HL-60 (cell line): ENCODE measurements around the gene PGR.

Source experiments
- DNase-seq, 2 experiments: peaks; one replicate each; pipeline ENCODE4 v3.0.0-alpha.2; 2010 to 2020; ENCODE audit warnings: low read depth in 1 of 2, low spot score in 1 of 2
- H3K27ac ChIP-seq: fragments of 250-450 bp; sonication (Bioruptor Pico); replicated peaks from 2 replicates; pipeline ENCODE4 v1.5.1; 2020; ENCODE audit warnings: mild to moderate bottlenecking, moderate library complexity
- H3K27me3 ChIP-seq: fragments of 250-450 bp; sonication (Bioruptor Pico); 2 replicates; pipeline ENCODE4 v1.5.1; 2021; ENCODE audit warnings: mild to moderate bottlenecking, moderate library complexity; ENCODE audit not compliant: insufficient read depth, poor library complexity, severe bottlenecking
- H3K4me3 ChIP-seq: replicated peaks from 2 replicates; pipeline ENCODE4 v1.5.1; 2011; ENCODE audit warnings: mild to moderate bottlenecking, control low read depth, low read length; ENCODE audit not compliant: insufficient read depth
- GABPA ChIP-seq: IDR thresholded peaks from 2 replicates; pipeline ENCODE4 v1.6.1; 2012; ENCODE audit warnings: low read depth
- POLR2AphosphoS5 ChIP-seq: IDR thresholded peaks from 2 replicates; pipeline ENCODE4 v1.6.1; 2012; ENCODE audit warnings: low read depth
- SPI1 ChIP-seq: IDR thresholded peaks from 2 replicates; pipeline ENCODE4 v1.6.1; 2012; ENCODE audit warnings: low read depth, mild to moderate bottlenecking, borderline replicate concordance
- TF ChIP-seq, protein P1 (sequence below): IDR thresholded peaks from 2 replicates; pipeline ENCODE4 v1.6.1; 2012; ENCODE audit warnings: low read depth; ENCODE audit not compliant: insufficient replicate concordance
- TF ChIP-seq, protein P2 (sequence below): IDR thresholded peaks from one replicate; pipeline ENCODE4 v1.5.1; 2011; ENCODE audit warnings: low read length, control low read depth, inconsistent platforms; ENCODE audit not compliant: insufficient read depth

The PGR gene

DNA sequence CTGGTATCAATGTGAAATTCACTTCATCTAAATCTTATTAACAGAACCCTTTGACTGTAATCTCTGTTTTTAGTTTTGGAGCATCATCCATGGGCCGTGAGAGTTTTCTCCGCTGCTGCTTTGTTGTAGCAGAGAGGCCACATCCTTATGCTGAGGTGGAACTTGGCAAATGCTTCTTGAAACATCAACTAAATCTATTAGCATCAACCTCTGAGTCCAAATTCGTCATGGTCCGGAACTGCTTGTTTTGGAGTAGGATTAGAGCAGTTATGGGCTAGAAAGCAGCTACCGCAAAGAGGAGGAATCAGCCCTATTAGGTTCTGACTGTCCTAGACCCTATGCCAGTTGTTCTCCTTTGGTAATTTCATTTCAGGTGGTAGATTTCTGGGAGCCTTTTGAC, 117.7 kb downstream of the PGR start:
- H3K27me3 ChIP-seq: no peaks in the 10 kb centered on the region
- no peak overlapping the region for H3K27ac ChIP-seq
- DNase-seq: no peak
- no peak overlapping the region for H3K4me3 ChIP-seq
- TF ChIP-seq, protein P1, sequence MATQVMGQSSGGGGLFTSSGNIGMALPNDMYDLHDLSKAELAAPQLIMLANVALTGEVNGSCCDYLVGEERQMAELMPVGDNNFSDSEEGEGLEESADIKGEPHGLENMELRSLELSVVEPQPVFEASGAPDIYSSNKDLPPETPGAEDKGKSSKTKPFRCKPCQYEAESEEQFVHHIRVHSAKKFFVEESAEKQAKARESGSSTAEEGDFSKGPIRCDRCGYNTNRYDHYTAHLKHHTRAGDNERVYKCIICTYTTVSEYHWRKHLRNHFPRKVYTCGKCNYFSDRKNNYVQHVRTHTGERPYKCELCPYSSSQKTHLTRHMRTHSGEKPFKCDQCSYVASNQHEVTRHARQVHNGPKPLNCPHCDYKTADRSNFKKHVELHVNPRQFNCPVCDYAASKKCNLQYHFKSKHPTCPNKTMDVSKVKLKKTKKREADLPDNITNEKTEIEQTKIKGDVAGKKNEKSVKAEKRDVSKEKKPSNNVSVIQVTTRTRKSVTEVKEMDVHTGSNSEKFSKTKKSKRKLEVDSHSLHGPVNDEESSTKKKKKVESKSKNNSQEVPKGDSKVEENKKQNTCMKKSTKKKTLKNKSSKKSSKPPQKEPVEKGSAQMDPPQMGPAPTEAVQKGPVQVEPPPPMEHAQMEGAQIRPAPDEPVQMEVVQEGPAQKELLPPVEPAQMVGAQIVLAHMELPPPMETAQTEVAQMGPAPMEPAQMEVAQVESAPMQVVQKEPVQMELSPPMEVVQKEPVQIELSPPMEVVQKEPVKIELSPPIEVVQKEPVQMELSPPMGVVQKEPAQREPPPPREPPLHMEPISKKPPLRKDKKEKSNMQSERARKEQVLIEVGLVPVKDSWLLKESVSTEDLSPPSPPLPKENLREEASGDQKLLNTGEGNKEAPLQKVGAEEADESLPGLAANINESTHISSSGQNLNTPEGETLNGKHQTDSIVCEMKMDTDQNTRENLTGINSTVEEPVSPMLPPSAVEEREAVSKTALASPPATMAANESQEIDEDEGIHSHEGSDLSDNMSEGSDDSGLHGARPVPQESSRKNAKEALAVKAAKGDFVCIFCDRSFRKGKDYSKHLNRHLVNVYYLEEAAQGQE: no peak
- TF ChIP-seq POLR2AphosphoS5: no peak
- TF ChIP-seq GABPA: no peak
- TF ChIP-seq, protein P2, sequence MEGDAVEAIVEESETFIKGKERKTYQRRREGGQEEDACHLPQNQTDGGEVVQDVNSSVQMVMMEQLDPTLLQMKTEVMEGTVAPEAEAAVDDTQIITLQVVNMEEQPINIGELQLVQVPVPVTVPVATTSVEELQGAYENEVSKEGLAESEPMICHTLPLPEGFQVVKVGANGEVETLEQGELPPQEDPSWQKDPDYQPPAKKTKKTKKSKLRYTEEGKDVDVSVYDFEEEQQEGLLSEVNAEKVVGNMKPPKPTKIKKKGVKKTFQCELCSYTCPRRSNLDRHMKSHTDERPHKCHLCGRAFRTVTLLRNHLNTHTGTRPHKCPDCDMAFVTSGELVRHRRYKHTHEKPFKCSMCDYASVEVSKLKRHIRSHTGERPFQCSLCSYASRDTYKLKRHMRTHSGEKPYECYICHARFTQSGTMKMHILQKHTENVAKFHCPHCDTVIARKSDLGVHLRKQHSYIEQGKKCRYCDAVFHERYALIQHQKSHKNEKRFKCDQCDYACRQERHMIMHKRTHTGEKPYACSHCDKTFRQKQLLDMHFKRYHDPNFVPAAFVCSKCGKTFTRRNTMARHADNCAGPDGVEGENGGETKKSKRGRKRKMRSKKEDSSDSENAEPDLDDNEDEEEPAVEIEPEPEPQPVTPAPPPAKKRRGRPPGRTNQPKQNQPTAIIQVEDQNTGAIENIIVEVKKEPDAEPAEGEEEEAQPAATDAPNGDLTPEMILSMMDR: no peak
- TF ChIP-seq SPI1: no peak

DNA sequence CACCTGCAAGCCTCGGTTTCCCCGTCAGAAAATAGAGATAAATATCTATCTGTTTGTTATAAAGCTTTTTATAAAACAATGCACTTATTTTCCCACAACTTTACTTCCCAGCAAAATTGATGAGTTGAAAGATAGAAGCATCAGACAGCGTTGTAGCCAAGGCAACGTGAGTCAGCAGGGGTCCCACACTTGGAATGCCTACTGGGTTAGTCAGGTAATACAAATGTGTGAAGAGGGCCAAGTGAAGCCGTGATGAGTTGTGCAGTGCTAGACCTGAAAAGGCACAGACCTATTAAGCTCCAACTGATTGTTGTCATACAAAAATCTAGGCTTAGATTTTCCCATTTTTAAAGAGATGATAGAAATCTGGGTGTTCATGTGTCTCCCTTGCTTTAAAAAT, 118.7 kb downstream of the PGR start:
- Histone ChIP-seq H3K27ac (no peak overlapping the region), H3K27me3 (no peaks in the 10 kb centered on the region), H3K4me3 (no peak overlapping the region)
- DNase-seq: no peak
- TF ChIP-seq, protein P2: no peak
- TF ChIP-seq, protein P1: no peak
- TF ChIP-seq POLR2AphosphoS5 (no peak), SPI1 (no peak), GABPA (no peak)

DNA sequence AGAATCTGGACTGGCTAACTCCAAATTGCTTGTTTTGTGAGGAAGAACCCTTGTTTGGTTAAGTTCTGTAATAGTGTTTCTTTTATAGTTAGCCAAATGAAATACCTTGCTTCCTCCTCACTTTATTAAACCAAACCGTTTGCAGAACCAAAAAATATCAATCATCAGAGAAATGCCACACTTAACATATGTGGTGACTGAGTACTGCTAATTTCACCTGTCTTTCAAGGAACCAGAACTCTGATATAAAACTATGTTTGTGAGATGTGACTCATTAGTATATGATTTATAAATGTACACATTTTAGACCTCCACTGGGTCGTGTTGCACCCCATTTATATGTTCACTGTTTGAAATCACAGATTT, 119.9 kb downstream of the PGR start:
- TF ChIP-seq GABPA (no peak), POLR2AphosphoS5 (no peak), SPI1 (no peak)
- TF ChIP-seq, protein P1: no peak
- no peaks in the 10 kb centered on the region for H3K27me3 ChIP-seq
- H3K4me3 ChIP-seq: no peak overlapping the region
- no peak for DNase-seq
- no peak overlapping the region for H3K27ac ChIP-seq
